ENCODE results near the gene ZNRF3.
A peak's percentile ranks its signal among the peaks of the same experiment; 100 is the strongest.
"Not testable (repeated sequence)": the region's sequence is repeated elsewhere in the genome, so short reads cannot be mapped to it uniquely, and the experiment has no call there.

Gene ZNRF3

GRCh38 chr22:29070490-29070889 lies 187.1 kb downstream of the ZNRF3 start:
- DNase-seq (ENCODE audit: low spot score): no peak

- DNase-seq (ENCODE audit: low spot score): peak; percentile 30
Measured at GRCh38 chr22:29071261-29072045, 188.1 kb downstream of the ZNRF3 start.

- peak; percentile 96 for DNase-seq (ENCODE audit: low spot score)
Measured at GRCh38 chr22:29072193-29072978, 189.0 kb downstream of the ZNRF3 start.

GRCh38 chr22:29072979-29073617 lies 189.7 kb downstream of the ZNRF3 start, which contains the start of gene KREMEN1:
KREMEN1 (plus strand) TSS chr22:29073035; CDS start chr22:29073131, 96 bp downstream.
- no peak for DNase-seq (ENCODE audit: low spot score)

GRCh38 chr22:29073618-29074275 lies 190.4 kb downstream of the ZNRF3 start:
- no peak for DNase-seq (ENCODE audit: low spot score)

GRCh38 chr22:29074276-29074772 lies 191.0 kb downstream of the ZNRF3 start:
- no peak for DNase-seq (ENCODE audit: low spot score)

GRCh38 chr22:29078036-29078868 lies 194.9 kb downstream of the ZNRF3 start:
- no peak for DNase-seq (ENCODE audit: low spot score)

GRCh38 chr22:29078869-29079207 lies 195.5 kb downstream of the ZNRF3 start:
- DNase-seq (ENCODE audit: low spot score): no peak

GRCh38 chr22:29079218-29079901 lies 196.0 kb downstream of the ZNRF3 start:
- peak; percentile 46 for DNase-seq (ENCODE audit: low spot score)

GRCh38 chr22:29080106-29080975 lies 197.0 kb downstream of the ZNRF3 start:
- DNase-seq (ENCODE audit: low spot score): no peak

- DNase-seq (ENCODE audit: low spot score): no peak
Measured at GRCh38 chr22:29081517-29082236, 198.3 kb downstream of the ZNRF3 start.

- DNase-seq (ENCODE audit: low spot score): no peak
Measured at GRCh38 chr22:29082826-29083545, 199.6 kb downstream of the ZNRF3 start.

GRCh38 chr22:29083576-29083932 lies 200.2 kb downstream of the ZNRF3 start:
- DNase-seq (ENCODE audit: low spot score): not testable (repeated sequence)

- no peak for DNase-seq (ENCODE audit: low spot score)
Measured at GRCh38 chr22:29083933-29084591, 200.7 kb downstream of the ZNRF3 start.

GRCh38 chr22:29087012-29087411 lies 203.6 kb downstream of the ZNRF3 start:
- DNase-seq (ENCODE audit: low spot score): no peak

GRCh38 chr22:29088809-29089208 lies 205.4 kb downstream of the ZNRF3 start:
- no peak for DNase-seq (ENCODE audit: low spot score)

GRCh38 chr22:29089507-29089906 lies 206.1 kb downstream of the ZNRF3 start:
- no peak for DNase-seq (ENCODE audit: low spot score)

- no peak for DNase-seq (ENCODE audit: low spot score)
Measured at GRCh38 chr22:29090039-29090438, 206.7 kb downstream of the ZNRF3 start.

Measured in LoVo (cell line).